GM12878 (cell line): ENCODE measurements around the gene MAGI2.

ENCODE experiments used
- BCL3 ChIP-seq: IDR thresholded peaks from 2 replicates; pipeline ENCODE4 v1.6.1; 2011; ENCODE audit warnings: borderline replicate concordance, low read depth, mild to moderate bottlenecking, moderate library complexity, low read length; ENCODE audit not compliant: insufficient read depth, poor library complexity, severe bottlenecking
- CREB1 ChIP-seq: IDR thresholded peaks from 2 replicates; pipeline ENCODE4 v1.6.1; 2012; ENCODE audit warnings: low read depth, mild to moderate bottlenecking, inconsistent platforms
- CTCF ChIP-seq, 3 experiments: IDR thresholded peaks in 2 of 3; conservative IDR thresholded peaks in 1 of 3; 2 replicates each; pipeline ENCODE4 v1.5.1; 2011; ENCODE audit warnings: low read depth in 3 of 3, low read length in 3 of 3, mild to moderate bottlenecking in 3 of 3, control low read depth in 2 of 3, moderate library complexity in 2 of 3, inconsistent platforms in 1 of 3, mixed read lengths in 1 of 3; ENCODE audit not compliant: control insufficient read depth in 2 of 3, insufficient read depth in 1 of 3; ENCODE audit errors: extremely low read depth in 1 of 3
- DPF2 ChIP-seq: fragments of 450-650 bp; IDR thresholded peaks from 2 replicates; pipeline ENCODE4 v1.6.1; 2017; ENCODE audit warnings: mild to moderate bottlenecking
- EGR1 ChIP-seq, 2 experiments: IDR thresholded peaks; 1 replicate in 1 of 2; 2 replicates in 1 of 2; pipeline ENCODE4 v1.6.1; 2011 to 2012; ENCODE audit warnings: low read depth in 2 of 2, low read length in 2 of 2, borderline replicate concordance in 1 of 2, mild to moderate bottlenecking in 1 of 2, moderate library complexity in 1 of 2
- ETV6 ChIP-seq, 2 experiments: fragments of 450-650 bp in 1 of 2; IDR thresholded peaks in 1 of 2; conservative IDR thresholded peaks in 1 of 2; 2 replicates each; pipeline ENCODE4 v1.6.1; 2014; ENCODE audit warnings: antibody characterized with exemption in 1 of 2, borderline replicate concordance in 1 of 2, low read depth in 1 of 2, mild to moderate bottlenecking in 1 of 2, moderate library complexity in 1 of 2
- GABPA ChIP-seq: IDR thresholded peaks from 2 replicates; pipeline ENCODE4 v1.6.1; 2014; ENCODE audit warnings: antibody characterized with exemption, low read depth, mild to moderate bottlenecking, inconsistent platforms
- GATAD2B ChIP-seq: fragments of 450-650 bp; conservative IDR thresholded peaks from 2 replicates; pipeline ENCODE4 v1.6.1; 2017; ENCODE audit warnings: low read depth, mild to moderate bottlenecking, moderate library complexity
- MAX ChIP-seq: IDR thresholded peaks from 2 replicates; pipeline ENCODE4 v1.6.1; 2012; ENCODE audit warnings: low read depth, low read length, improper control_type of control experiment
- RELA ChIP-seq: fragments of 450-650 bp; IDR thresholded peaks from 2 replicates; pipeline ENCODE4 v1.8.0; 2014; ENCODE audit warnings: borderline replicate concordance; ENCODE audit not compliant: partially characterized antibody
- REST ChIP-seq: IDR thresholded peaks from 2 replicates; pipeline ENCODE4 v1.6.1; 2012; ENCODE audit warnings: mild to moderate bottlenecking, low read depth, low read length
- TAF1 ChIP-seq: IDR thresholded peaks from 2 replicates; pipeline ENCODE4 v1.6.1; 2011; ENCODE audit warnings: mild to moderate bottlenecking, low read depth, low read length, borderline replicate concordance
- TBL1XR1 ChIP-seq: IDR thresholded peaks from 2 replicates; pipeline ENCODE4 v1.6.1; 2012; ENCODE audit warnings: low read depth, low read length, improper control_type of control experiment
- ZBTB40 ChIP-seq: fragments of 450-650 bp; IDR thresholded peaks from 2 replicates; pipeline ENCODE4 v1.6.1; 2016; ENCODE audit warnings: mild to moderate bottlenecking, moderate library complexity, borderline replicate concordance

GRCh38 chr7:78864339-78864738 lies 589.1 kb downstream of the MAGI2 start:
- TF ChIP-seq ETV6 (conservative IDR thresholded peaks at IDR 0.05 in 1 of 2, IDR thresholded peaks at IDR 0.05 in 1 of 2; ENCODE audit: borderline replicate concordance in 1 of 2, low read depth in 1 of 2) (no peak), RELA (no peak), GABPA (no peak), CTCF (IDR thresholded peaks at IDR 0.05 in 2 of 3, conservative IDR thresholded peaks at IDR 0.05 in 1 of 3; ENCODE audit: control insufficient read depth in 2 of 3, extremely low read depth in 1 of 3, insufficient read depth in 1 of 3, low read depth in 3 of 3, low read length in 3 of 3) (no peak), TBL1XR1 (no peak), REST (no peak), GATAD2B (no peak), TAF1 (no peak), EGR1 (IDR thresholded peaks at IDR 0.05; ENCODE audit: borderline replicate concordance in 1 of 2, low read depth in 2 of 2, low read length in 2 of 2) (no peak), MAX (no peak), CREB1 (no peak), ZBTB40 (no peak), DPF2 (no peak), BCL3 (no peak)
